Mesenchymal stem cell (in vitro differentiated cells and primary cell): Measurements from ENCODE around the gene FGGY.
"Not testable (repeated sequence)": the region's sequence is repeated elsewhere in the genome, so short reads cannot be mapped to it uniquely, and the experiment has no call there.

Experiments used
- DNase-seq: peaks from one replicate; pipeline ENCODE4 v3.0.0-alpha.2; 2013
- H2AFZ ChIP-seq: one replicate; pipeline ENCODE4 v1.6.1; 2013; ENCODE audit warnings: low read depth, mild to moderate bottlenecking, control low read depth, inconsistent platforms, low read length, moderate library complexity
- H2AK5ac ChIP-seq: 2 replicates; pipeline ENCODE4 v1.6.1; 2013; ENCODE audit warnings: low read length, moderate library complexity, mild to moderate bottlenecking, inconsistent platforms; ENCODE audit not compliant: severe bottlenecking
- H2BK120ac ChIP-seq: one replicate; pipeline ENCODE4 v1.6.1; 2013; ENCODE audit warnings: low read depth, mild to moderate bottlenecking, inconsistent platforms, low read length, moderate library complexity
- H2BK12ac ChIP-seq, 2 experiments: one replicate each; pipeline ENCODE4 v1.6.1; 2013; ENCODE audit warnings: inconsistent platforms in 2 of 2, low read length in 2 of 2, mild to moderate bottlenecking in 2 of 2, moderate library complexity in 2 of 2, control low read depth in 1 of 2
- H2BK15ac ChIP-seq: one replicate; pipeline ENCODE4 v1.6.1; 2013; ENCODE audit warnings: mild to moderate bottlenecking, low read depth, inconsistent platforms; ENCODE audit not compliant: poor library complexity, severe bottlenecking
- H2BK5ac ChIP-seq: 2 replicates; pipeline ENCODE4 v1.6.1; 2013; ENCODE audit warnings: low read depth, mild to moderate bottlenecking, low read length, control low read depth, inconsistent platforms; ENCODE audit not compliant: poor library complexity, severe bottlenecking
- H3K14ac ChIP-seq, 2 experiments: one replicate each; pipeline ENCODE4 v1.6.1; 2013; ENCODE audit warnings: inconsistent platforms in 2 of 2, low read length in 2 of 2, control low read depth in 1 of 2, mild to moderate bottlenecking in 1 of 2, moderate library complexity in 1 of 2
- H3K18ac ChIP-seq, 2 experiments: one replicate each; pipeline ENCODE4 v1.6.1; 2013; ENCODE audit warnings: inconsistent platforms in 2 of 2, low read length in 2 of 2, control low read depth in 1 of 2, low read depth in 1 of 2, mild to moderate bottlenecking in 1 of 2
- H3K23ac ChIP-seq, 2 experiments: one replicate each; pipeline ENCODE4 v1.6.1; 2013; ENCODE audit warnings: inconsistent platforms in 2 of 2, low read length in 2 of 2, mild to moderate bottlenecking in 2 of 2, moderate library complexity in 2 of 2, control low read depth in 1 of 2
- H3K27ac ChIP-seq: 2 replicates; pipeline ENCODE4 v1.5.1; 2013; ENCODE audit warnings: mild to moderate bottlenecking, moderate library complexity, low read length, control low read depth, inconsistent platforms; ENCODE audit not compliant: poor library complexity, severe bottlenecking
- H3K27me3 ChIP-seq, 2 experiments: 2 replicates each; pipeline versions ENCODE4 v1.6.1 to v1.7.0; 2013; ENCODE audit warnings: low read length in 2 of 2, mild to moderate bottlenecking in 2 of 2, moderate library complexity in 2 of 2, control low read depth in 1 of 2, inconsistent platforms in 1 of 2; ENCODE audit not compliant: control insufficient read depth in 1 of 2, insufficient read depth in 1 of 2
- H3K36me3 ChIP-seq, 2 experiments: 2 replicates each; pipeline versions ENCODE4 v1.6.1 to v1.7.0; 2013; ENCODE audit warnings: low read length in 2 of 2, control low read depth in 1 of 2, inconsistent platforms in 1 of 2, low read depth in 1 of 2, mild to moderate bottlenecking in 1 of 2; ENCODE audit not compliant: insufficient read depth in 2 of 2, control insufficient read depth in 1 of 2
- H3K4ac ChIP-seq, 2 experiments: one replicate each; pipeline ENCODE4 v1.6.1; 2013; ENCODE audit warnings: inconsistent platforms in 2 of 2, low read length in 2 of 2, mild to moderate bottlenecking in 2 of 2, moderate library complexity in 2 of 2, control low read depth in 1 of 2, low read depth in 1 of 2
- H3K4me1 ChIP-seq: 2 replicates; pipeline ENCODE4 v1.6.1; 2013; ENCODE audit warnings: low read depth, low read length, control low read depth; ENCODE audit not compliant: control insufficient read depth, insufficient read depth
- H3K4me2 ChIP-seq: 2 replicates; pipeline ENCODE4 v1.6.1; 2013; ENCODE audit warnings: low read length, mild to moderate bottlenecking, inconsistent platforms; ENCODE audit not compliant: poor library complexity, severe bottlenecking
- H3K4me3 ChIP-seq, 2 experiments: 2 replicates each; pipeline versions ENCODE4 v1.5.1 to v1.7.0; 2013; ENCODE audit warnings: low read length in 2 of 2, mild to moderate bottlenecking in 2 of 2, control low read depth in 1 of 2, low read depth in 1 of 2; ENCODE audit not compliant: insufficient read depth in 1 of 2
- H3K79me1 ChIP-seq: replicated peaks from 2 replicates; pipeline ENCODE4 v1.6.1; 2013; ENCODE audit warnings: mild to moderate bottlenecking, control low read depth, low read length, inconsistent platforms; ENCODE audit not compliant: poor library complexity, severe bottlenecking
- H3K9ac ChIP-seq: 2 replicates; pipeline ENCODE4 v1.7.0; 2013; ENCODE audit warnings: mild to moderate bottlenecking, low read length, moderate library complexity
- H3K9me3 ChIP-seq: 2 replicates; pipeline ENCODE4 v1.7.0; 2013; ENCODE audit warnings: mild to moderate bottlenecking, low read length; ENCODE audit not compliant: control insufficient read depth
- H4K8ac ChIP-seq: one replicate; pipeline ENCODE4 v1.6.1; 2013; ENCODE audit warnings: inconsistent platforms, mild to moderate bottlenecking, low read length, moderate library complexity
- H4K91ac ChIP-seq: one replicate; pipeline ENCODE4 v1.6.1; 2013; ENCODE audit warnings: mild to moderate bottlenecking, low read length, inconsistent platforms
- WGBS: methylation state at CpG from one replicate; pipeline ENCODE4 v1.1.7; 2013; ENCODE audit warnings: mixed read lengths; 5-methylcytosine and 5-hydroxymethylcytosine counted together

FGGY gene

DNA sequence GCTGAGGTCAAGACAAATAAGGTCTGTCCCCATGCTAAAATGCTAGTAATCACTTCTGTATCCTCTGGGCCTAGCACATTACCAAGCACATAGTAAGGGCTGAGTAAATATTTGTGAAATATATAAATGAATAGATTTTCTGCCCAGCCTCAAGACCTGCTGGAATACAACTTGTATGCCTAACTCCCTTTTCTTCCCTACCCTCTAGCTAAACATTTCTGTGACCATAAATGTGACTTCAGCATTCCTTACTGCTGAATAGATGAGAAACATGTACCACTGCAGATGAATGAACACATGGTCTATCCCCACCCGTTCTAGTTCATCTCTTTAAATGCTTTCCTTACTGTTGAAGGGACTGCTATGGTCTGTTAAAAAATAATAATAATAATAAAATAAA is 308.9 kb downstream of the FGGY start:
- H3K18ac ChIP-seq = no peak overlapping the region
- no peak overlapping the region for H2AFZ ChIP-seq
- H2BK12ac ChIP-seq = peak overlapping the region in 1 of 2 experiments; percentile 15
- no peak overlapping the region for H3K14ac ChIP-seq
- H3K79me1 ChIP-seq = no peaks in the 10 kb centered on the region
- H3K9ac ChIP-seq = no peak overlapping the region
- no peak overlapping the region for H2BK15ac ChIP-seq
- no peak overlapping the region for H2AK5ac ChIP-seq
- H3K4me1 ChIP-seq = peaks cover 7% of the 10 kb centered on the region
- H4K8ac ChIP-seq = no peak overlapping the region
- peaks cover 9% of the 10 kb centered on the region for H3K9me3 ChIP-seq
- H3K4ac ChIP-seq = no peak overlapping the region
- no peak overlapping the region for H3K4me3 ChIP-seq
- peak; percentile 62 for DNase-seq
- H2BK5ac ChIP-seq = no peak overlapping the region
- H3K4me2 ChIP-seq = no peak overlapping the region
- H4K91ac ChIP-seq = no peak overlapping the region
- H3K36me3 ChIP-seq = peaks cover 4 to 16% of the 10 kb centered on the region in 2 experiments
- no peak overlapping the region for H3K23ac ChIP-seq
- no peak overlapping the region for H3K27ac ChIP-seq
- WGBS = no CpG with 5 or more reads among the region's 1 CpG
- H3K27me3 ChIP-seq = no peaks in the 10 kb centered on the region
- H2BK120ac ChIP-seq = no peak overlapping the region

DNA sequence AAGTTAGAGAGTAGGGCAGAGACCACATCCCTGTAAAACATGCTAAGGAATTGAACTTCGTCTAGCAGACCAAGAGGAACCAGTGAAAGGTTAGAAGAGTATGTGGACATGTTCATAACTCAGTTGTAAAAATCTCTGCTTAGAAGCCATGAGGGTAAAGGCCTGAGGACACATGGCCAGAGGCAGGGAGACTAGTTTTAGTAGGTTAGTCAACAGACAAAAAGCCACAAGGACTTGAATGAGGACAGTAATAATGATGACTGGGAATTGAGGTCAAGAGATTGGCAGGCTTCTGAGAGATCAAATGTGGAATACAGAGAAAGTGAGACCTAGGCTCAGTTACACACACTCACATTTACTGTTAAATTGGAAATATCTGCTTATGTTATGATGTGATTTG is 312.4 kb downstream of the FGGY start:
- no peak overlapping the region for H3K4me2 ChIP-seq

DNA sequence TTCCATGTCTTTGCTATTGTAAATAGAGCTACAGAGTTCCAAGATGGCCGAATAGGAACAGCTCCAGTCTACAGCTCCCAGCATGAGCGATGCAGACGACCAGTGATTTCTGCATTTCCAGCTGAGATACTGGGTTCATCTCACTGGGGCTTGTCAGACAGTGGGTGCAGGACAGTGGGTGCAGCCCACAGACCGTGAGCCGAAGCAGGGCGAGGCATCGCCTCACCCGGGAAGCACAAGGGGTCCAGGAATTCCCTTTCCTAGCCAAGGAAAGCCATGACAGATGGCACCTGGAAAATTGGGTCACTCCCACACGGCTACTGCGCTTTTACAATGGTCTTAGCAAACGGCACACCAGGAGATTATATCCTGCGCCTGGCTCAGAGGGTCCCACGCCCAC is 313.6 kb downstream of the FGGY start:
- H3K4me2 ChIP-seq, H3K27ac ChIP-seq, H2BK120ac ChIP-seq, H2BK15ac ChIP-seq, H3K79me1 ChIP-seq, H3K4ac ChIP-seq, H3K23ac ChIP-seq, H3K14ac ChIP-seq, H4K91ac ChIP-seq, H2AK5ac ChIP-seq, H3K4me1 ChIP-seq, H3K18ac ChIP-seq, H2BK5ac ChIP-seq, H3K9ac ChIP-seq, H4K8ac ChIP-seq, H3K4me3 ChIP-seq, DNase-seq, H2AFZ ChIP-seq, H2BK12ac ChIP-seq, H3K27me3 ChIP-seq: not testable (repeated sequence)
- peaks cover 6 to 16% of the 10 kb centered on the region in 2 experiments for H3K36me3 ChIP-seq
- peaks cover 10% of the 10 kb centered on the region for H3K9me3 ChIP-seq
- WGBS = 95% methylated on average over 13 of the region's 13 CpGs

More for the DNA sequence above, 312.4 kb downstream of the FGGY start:
- H3K14ac ChIP-seq = no peak overlapping the region
- H3K27me3 ChIP-seq = no peaks in the 10 kb centered on the region
- H2AFZ ChIP-seq = no peak overlapping the region
- 87% methylated on average over 1 of the region's 1 CpG for WGBS
- H2BK12ac ChIP-seq = no peak overlapping the region
- no peak overlapping the region for H4K91ac ChIP-seq
- H2AK5ac ChIP-seq = no peak overlapping the region
- no peak overlapping the region for H4K8ac ChIP-seq
- no peak overlapping the region for H2BK5ac ChIP-seq
- no peak overlapping the region for H3K27ac ChIP-seq
- H3K9me3 ChIP-seq = peaks cover 10% of the 10 kb centered on the region
- H3K9ac ChIP-seq = no peak overlapping the region
- no peak overlapping the region for H3K23ac ChIP-seq
- DNase-seq = no peak
- H3K4me1 ChIP-seq = peaks cover 4% of the 10 kb centered on the region
- no peak overlapping the region for H2BK120ac ChIP-seq
- H3K79me1 ChIP-seq = no peaks in the 10 kb centered on the region
- H3K4me3 ChIP-seq = no peak overlapping the region
- H3K4ac ChIP-seq = no peak overlapping the region
- no peak overlapping the region for H2BK15ac ChIP-seq
- H3K36me3 ChIP-seq = peaks cover 6 to 16% of the 10 kb centered on the region in 2 experiments
- H3K18ac ChIP-seq = no peak overlapping the region

DNA sequence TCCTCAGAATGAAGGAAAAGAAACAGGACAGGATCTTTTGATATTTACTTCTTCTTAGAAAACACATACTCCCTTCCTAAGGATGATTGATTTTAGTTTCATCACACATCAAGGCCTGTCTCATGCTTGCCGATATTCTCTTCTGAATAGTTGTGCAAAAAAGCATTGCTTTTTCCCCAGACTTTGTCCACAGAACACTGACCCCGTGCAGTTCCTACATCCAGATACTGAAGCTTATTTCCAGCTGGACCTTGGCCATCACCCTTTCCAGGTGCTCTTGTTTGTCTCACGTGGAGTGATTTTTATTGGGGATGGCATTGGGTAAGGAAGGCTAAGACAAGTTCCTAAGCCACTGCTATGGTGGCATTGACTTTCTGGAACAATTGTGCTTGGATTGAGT is 320.5 kb downstream of the FGGY start:
- H3K14ac ChIP-seq = no peak overlapping the region
- H2BK12ac ChIP-seq = no peak overlapping the region
- no peak overlapping the region for H3K27ac ChIP-seq
- no peaks in the 10 kb centered on the region for H3K4me1 ChIP-seq
- no peak overlapping the region for H2BK120ac ChIP-seq
- H3K4me3 ChIP-seq = no peak overlapping the region
- H3K36me3 ChIP-seq = no peaks in the 10 kb centered on the region
- H3K18ac ChIP-seq = no peak overlapping the region
- no peak overlapping the region for H4K8ac ChIP-seq
- H4K91ac ChIP-seq = no peak overlapping the region
- no peak overlapping the region for H3K9ac ChIP-seq
- no peaks in the 10 kb centered on the region for H3K79me1 ChIP-seq
- H3K4me2 ChIP-seq = no peak overlapping the region
- WGBS = 98% methylated on average over 2 of the region's 3 CpGs
- H2BK5ac ChIP-seq = no peak overlapping the region
- no peak overlapping the region for H3K4ac ChIP-seq
- no peak overlapping the region for H2BK15ac ChIP-seq
- no peak overlapping the region for H2AFZ ChIP-seq
- H3K23ac ChIP-seq = no peak overlapping the region
- DNase-seq = no peak
- H3K9me3 ChIP-seq = no peaks in the 10 kb centered on the region
- H2AK5ac ChIP-seq = no peak overlapping the region
- H3K27me3 ChIP-seq = no peaks in the 10 kb centered on the region
